ENCODE data around the gene CLEC4F.
A peak's percentile ranks its signal among the peaks of the same experiment; 100 is the strongest.

CLEC4F gene

GRCh38 chr2:70820499-70820898 lies at the start of gene CLEC4F:
Gene CLEC4F (minus strand): TSS chr2:70820599. CDS start chr2:70820523, 76 bp downstream.
- DNase-seq = no peak

- DNase-seq = no peak
Observed at GRCh38 chr2:70868970-70869369, 48.6 kb upstream of the CLEC4F start.

- peak; percentile 59 for DNase-seq
Observed at GRCh38 chr2:70861777-70862625, 41.6 kb upstream of the CLEC4F start.

GRCh38 chr2:70855667-70856066 lies 35.3 kb upstream of the CLEC4F start:
- no peak for DNase-seq

GRCh38 chr2:70854411-70854810 lies 34.0 kb upstream of the CLEC4F start:
- DNase-seq = no peak

GRCh38 chr2:70852824-70853223 lies 32.4 kb upstream of the CLEC4F start:
- no peak for DNase-seq

GRCh38 chr2:70851704-70852103 lies 31.3 kb upstream of the CLEC4F start:
- DNase-seq = peak; percentile 38

GRCh38 chr2:70850925-70851324 lies 30.5 kb upstream of the CLEC4F start:
- no peak for DNase-seq

- DNase-seq = no peak
Observed at GRCh38 chr2:70842401-70842800, 22.0 kb upstream of the CLEC4F start.

- no peak for DNase-seq
Observed at GRCh38 chr2:70837980-70838925, 17.9 kb upstream of the CLEC4F start.

GRCh38 chr2:70835643-70836042 lies 15.2 kb upstream of the CLEC4F start, which contains the start of gene CD207:
Gene CD207 (minus strand): TSS chr2:70835816. CDS start chr2:70835776, 40 bp downstream.
- no peak for DNase-seq

GRCh38 chr2:70834881-70835280 lies 14.5 kb upstream of the CLEC4F start:
- DNase-seq = no peak

GRCh38 chr2:70834106-70834505 lies 13.7 kb upstream of the CLEC4F start:
- DNase-seq = no peak

- DNase-seq = no peak
Observed at GRCh38 chr2:70833246-70833645, 12.8 kb upstream of the CLEC4F start.

- DNase-seq = no peak
Observed at GRCh38 chr2:70832386-70832785, 12.0 kb upstream of the CLEC4F start.

- no peak for DNase-seq
Observed at GRCh38 chr2:70831861-70832260, 11.5 kb upstream of the CLEC4F start.

- DNase-seq = no peak
Observed at GRCh38 chr2:70830366-70830765, 10.0 kb upstream of the CLEC4F start.

GRCh38 chr2:70829916-70830315 lies 9.5 kb upstream of the CLEC4F start:
- no peak for DNase-seq

- no peak for DNase-seq
Observed at GRCh38 chr2:70828914-70829824, 8.8 kb upstream of the CLEC4F start.

GRCh38 chr2:70828115-70828514 lies 7.7 kb upstream of the CLEC4F start:
- DNase-seq = no peak

GRCh38 chr2:70827388-70827787 lies 7.0 kb upstream of the CLEC4F start:
- no peak for DNase-seq

GRCh38 chr2:70826696-70827350 lies 6.4 kb upstream of the CLEC4F start:
- DNase-seq = no peak

Measured in CD4-positive, alpha-beta T cell treated with Interleukin-15 for 1 hour (primary cell).